Ureter (tissue), 1 donor: ENCODE data around the gene CIRBP. TPM values are rescaled to one million over a fixed set of nuclear protein-coding genes. Genes with fewer than 3 reads are reported as not detected.
"Not testable (repeated sequence)": the region's sequence is repeated elsewhere in the genome, so short reads cannot be mapped to it uniquely, and the experiment has no call there.

Experiments
- DNase-seq: peaks from one replicate; pipeline ENCODE4 v3.0.0-alpha.2; 2020; ENCODE audit warnings: low spot score
- total RNA-seq: library from RNA; stranded (reverse); gene quantifications from one replicate; pipeline ENCODE4 v1.2.4, GENCODE V29; 2023
- donor health status: DM: yes; HTN: yes; CAD: no.

The CIRBP gene
- total RNA-seq, 1 donor from 2014 or later: 524 TPM

GRCh38 chr19:1290703-1291651, 21.8 kb downstream of the CIRBP start:
- DNase-seq: no peak

GRCh38 chr19:1291761-1292418, 22.8 kb downstream of the CIRBP start:
- DNase-seq: no peak

GRCh38 chr19:1292419-1293151, 23.5 kb downstream of the CIRBP start:
- DNase-seq: no peak

- no peak for DNase-seq
Observed at GRCh38 chr19:1293782-1294604, 24.9 kb downstream of the CIRBP start.

GRCh38 chr19:1294688-1295087, 25.6 kb downstream of the CIRBP start:
- no peak for DNase-seq

GRCh38 chr19:1295169-1296012, 26.3 kb downstream of the CIRBP start:
- DNase-seq: no peak

GRCh38 chr19:1296078-1296477, 26.9 kb downstream of the CIRBP start:
- no peak for DNase-seq

GRCh38 chr19:1296575-1297271, 27.6 kb downstream of the CIRBP start:
- DNase-seq: no peak

- no peak for DNase-seq
Observed at GRCh38 chr19:1298235-1298634, 29.1 kb downstream of the CIRBP start.

- DNase-seq: no peak
Observed at GRCh38 chr19:1299801-1300200, 30.7 kb downstream of the CIRBP start.

GRCh38 chr19:1300744-1301490, 31.8 kb downstream of the CIRBP start:
- no peak for DNase-seq

GRCh38 chr19:1302533-1303239, 33.6 kb downstream of the CIRBP start:
- no peak for DNase-seq

GRCh38 chr19:1304197-1304924, 35.2 kb downstream of the CIRBP start:
- no peak for DNase-seq

- not testable (repeated sequence) for DNase-seq
Observed at GRCh38 chr19:1305354-1305753, 36.2 kb downstream of the CIRBP start.

- no peak for DNase-seq
Observed at GRCh38 chr19:1307320-1307719, 38.2 kb downstream of the CIRBP start.

- DNase-seq: no peak
Observed at GRCh38 chr19:1307755-1308303, 38.7 kb downstream of the CIRBP start.

- no peak for DNase-seq
Observed at GRCh38 chr19:1308718-1309117, 39.6 kb downstream of the CIRBP start.
